ENCODE measurements around the gene SAPCD1.

SAPCD1 gene

GRCh38 chr6:31750411-31751022 lies 11.9 kb upstream of the SAPCD1 start:
- Histone ChIP-seq H3K4me3 (replicated peaks; ENCODE audit: low read depth, low read length) (no peak overlapping the region), H3K36me3 (ENCODE audit: control insufficient read depth, insufficient read depth, low read length) (peaks cover 5% of the 10 kb centered on the region), H3K27me3 (replicated peaks; ENCODE audit: control insufficient read depth, insufficient read depth, low read length) (no peaks in the 10 kb centered on the region)
- TF ChIP-seq, protein P1, sequence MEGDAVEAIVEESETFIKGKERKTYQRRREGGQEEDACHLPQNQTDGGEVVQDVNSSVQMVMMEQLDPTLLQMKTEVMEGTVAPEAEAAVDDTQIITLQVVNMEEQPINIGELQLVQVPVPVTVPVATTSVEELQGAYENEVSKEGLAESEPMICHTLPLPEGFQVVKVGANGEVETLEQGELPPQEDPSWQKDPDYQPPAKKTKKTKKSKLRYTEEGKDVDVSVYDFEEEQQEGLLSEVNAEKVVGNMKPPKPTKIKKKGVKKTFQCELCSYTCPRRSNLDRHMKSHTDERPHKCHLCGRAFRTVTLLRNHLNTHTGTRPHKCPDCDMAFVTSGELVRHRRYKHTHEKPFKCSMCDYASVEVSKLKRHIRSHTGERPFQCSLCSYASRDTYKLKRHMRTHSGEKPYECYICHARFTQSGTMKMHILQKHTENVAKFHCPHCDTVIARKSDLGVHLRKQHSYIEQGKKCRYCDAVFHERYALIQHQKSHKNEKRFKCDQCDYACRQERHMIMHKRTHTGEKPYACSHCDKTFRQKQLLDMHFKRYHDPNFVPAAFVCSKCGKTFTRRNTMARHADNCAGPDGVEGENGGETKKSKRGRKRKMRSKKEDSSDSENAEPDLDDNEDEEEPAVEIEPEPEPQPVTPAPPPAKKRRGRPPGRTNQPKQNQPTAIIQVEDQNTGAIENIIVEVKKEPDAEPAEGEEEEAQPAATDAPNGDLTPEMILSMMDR (IDR thresholded peaks at IDR 0.05; ENCODE audit: insufficient read depth, low read length, poor library complexity, severe bottlenecking) = no peak
- no peak for DNase-seq (ENCODE audit: extremely low read depth, insufficient read length)

DNA sequence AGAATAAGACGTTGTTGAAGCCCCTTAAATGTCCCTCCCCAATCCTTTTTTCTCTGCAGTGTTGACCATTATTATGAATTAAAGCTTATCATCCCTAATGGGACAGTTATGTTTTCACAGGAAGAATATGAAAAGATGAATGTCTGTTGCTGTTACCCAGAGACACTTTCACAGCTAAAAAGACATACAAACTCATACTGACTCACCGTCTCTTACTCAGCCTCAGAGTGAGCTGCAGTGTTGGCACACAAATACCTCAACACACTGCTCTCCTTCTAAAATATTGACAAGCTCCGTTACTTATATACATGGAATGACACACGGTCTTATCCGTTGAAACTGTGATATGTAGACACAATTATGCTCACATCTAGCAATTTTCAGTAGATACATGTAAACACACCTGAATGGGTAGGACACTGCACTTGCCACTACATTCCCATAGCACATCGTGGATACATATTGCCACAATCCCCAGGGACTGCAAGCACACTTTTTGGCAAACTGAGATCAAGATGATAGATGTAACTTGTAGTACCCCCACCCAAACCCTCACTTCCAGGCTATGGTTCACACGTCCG lies 9.6 kb upstream of the SAPCD1 start:
- Histone ChIP-seq H3K4me3 (replicated peaks; ENCODE audit: low read depth, low read length) (no peak overlapping the region), H3K27me3 (replicated peaks; ENCODE audit: control insufficient read depth, insufficient read depth, low read length) (no peaks in the 10 kb centered on the region), H3K36me3 (ENCODE audit: control insufficient read depth, insufficient read depth, low read length) (peaks cover 2% of the 10 kb centered on the region)
- TF ChIP-seq, protein P1 (IDR thresholded peaks at IDR 0.05; ENCODE audit: insufficient read depth, low read length, poor library complexity, severe bottlenecking) = no peak
- no peak for DNase-seq (ENCODE audit: extremely low read depth, insufficient read length)

DNA sequence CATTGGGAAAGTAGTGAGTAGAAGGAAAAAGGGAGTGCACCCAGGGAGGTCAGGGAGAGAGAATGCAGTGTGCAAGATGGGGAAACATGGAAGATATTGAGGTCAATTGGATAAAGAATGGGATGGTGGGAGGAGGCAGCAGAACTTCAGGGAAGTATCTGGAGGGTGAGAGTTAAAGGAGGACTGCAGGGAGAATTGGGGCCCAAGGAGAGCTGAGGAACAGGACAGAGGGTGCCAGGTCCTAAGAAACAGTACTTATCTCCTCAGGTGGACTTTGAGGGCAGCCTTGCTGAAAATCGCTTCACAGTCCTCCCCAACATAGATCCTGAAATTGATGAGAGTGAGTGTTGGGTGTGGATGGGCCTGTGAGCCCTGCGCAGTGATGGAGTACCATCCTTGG lies 4.2 kb upstream of the SAPCD1 start:
- DNase-seq (ENCODE audit: extremely low read depth, insufficient read length) = no peak
- H3K27me3 ChIP-seq (replicated peaks; ENCODE audit: control insufficient read depth, insufficient read depth, low read length) = no peaks in the 10 kb centered on the region
- peaks cover 20% of the 10 kb centered on the region for H3K36me3 ChIP-seq (ENCODE audit: control insufficient read depth, insufficient read depth, low read length)
- H3K4me3 ChIP-seq (replicated peaks; ENCODE audit: low read depth, low read length) = no peak overlapping the region
- TF ChIP-seq, protein P1 (IDR thresholded peaks at IDR 0.05; ENCODE audit: insufficient read depth, low read length, poor library complexity, severe bottlenecking) = no peak

DNA sequence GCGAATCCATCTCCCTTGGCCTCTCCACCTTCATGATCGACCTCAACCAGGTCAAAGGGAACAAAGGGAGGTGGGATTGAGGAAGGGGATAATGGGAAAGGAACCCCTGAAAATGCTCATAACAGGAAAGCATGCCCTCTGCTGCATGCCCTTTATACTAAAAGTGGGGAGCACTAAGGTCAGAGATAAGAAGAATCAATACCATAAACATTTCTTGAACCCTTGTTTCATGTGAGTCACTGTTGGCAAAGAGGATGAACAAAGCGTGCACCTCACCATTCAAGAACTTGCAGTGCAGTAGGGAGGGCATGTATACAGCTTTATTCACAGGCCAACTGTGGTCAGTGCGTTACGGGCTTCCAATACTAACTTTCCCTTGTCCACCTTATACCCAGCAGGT lies 1.7 kb upstream of the SAPCD1 start:
- TF ChIP-seq, protein P1 (IDR thresholded peaks at IDR 0.05; ENCODE audit: insufficient read depth, low read length, poor library complexity, severe bottlenecking) = no peak
- Histone ChIP-seq H3K27me3 (replicated peaks; ENCODE audit: control insufficient read depth, insufficient read depth, low read length) (no peaks in the 10 kb centered on the region), H3K4me3 (replicated peaks; ENCODE audit: low read depth, low read length) (no peak overlapping the region), H3K36me3 (ENCODE audit: control insufficient read depth, insufficient read depth, low read length) (peaks cover 23% of the 10 kb centered on the region)
- no peak for DNase-seq (ENCODE audit: extremely low read depth, insufficient read length)

DNA sequence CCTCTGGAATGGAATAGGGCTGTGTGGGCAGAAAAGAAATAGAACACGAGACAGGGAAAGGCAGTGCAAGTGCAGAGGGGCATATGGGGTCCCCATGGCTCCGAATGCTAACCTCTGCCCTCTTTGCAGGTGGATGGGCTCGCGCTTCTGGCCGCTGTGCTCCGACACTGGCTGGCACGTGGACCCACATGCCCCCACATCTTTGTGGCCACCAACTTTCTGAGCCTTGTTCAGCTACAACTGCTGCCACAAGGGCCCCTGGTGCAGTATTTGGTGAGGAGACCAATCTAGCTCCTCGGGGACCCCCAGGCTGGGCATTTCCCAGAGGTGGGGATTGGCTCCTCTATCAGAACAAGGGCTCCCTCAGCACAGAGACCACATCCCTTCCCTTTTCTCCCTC lies 1.1 kb upstream of the SAPCD1 start:
- TF ChIP-seq, protein P1 (IDR thresholded peaks at IDR 0.05; ENCODE audit: insufficient read depth, low read length, poor library complexity, severe bottlenecking) = no peak
- no peak overlapping the region for H3K4me3 ChIP-seq (replicated peaks; ENCODE audit: low read depth, low read length)
- DNase-seq (ENCODE audit: extremely low read depth, insufficient read length) = no peak
- no peaks in the 10 kb centered on the region for H3K27me3 ChIP-seq (replicated peaks; ENCODE audit: control insufficient read depth, insufficient read depth, low read length)
- H3K36me3 ChIP-seq (ENCODE audit: control insufficient read depth, insufficient read depth, low read length) = peaks cover 23% of the 10 kb centered on the region

Measured in GM06990 (cell line).